Muscle of leg (tissue), 11 donors: Measurements from ENCODE around the gene UGT1A8. TPM values are rescaled to one million over a fixed set of nuclear protein-coding genes. Genes with fewer than 3 reads are reported as not detected.
A peak's percentile ranks its signal among the peaks of the same experiment; 100 is the strongest.
"Not testable (repeated sequence)": the region's sequence is repeated elsewhere in the genome, so short reads cannot be mapped to it uniquely, and the experiment has no call there.

Experiments used
- DNase-seq: peaks from one replicate; pipeline ENCODE4 v3.0.0; 2013
- H3K27ac ChIP-seq: one replicate; pipeline ENCODE4 v1.5.1; 2013; ENCODE audit warnings: mild to moderate bottlenecking, low read length, control low read depth
- H3K27me3 ChIP-seq: one replicate; pipeline ENCODE4 v1.6.1; 2013; ENCODE audit warnings: low read length; ENCODE audit not compliant: control insufficient read depth, insufficient read depth
- H3K36me3 ChIP-seq: one replicate; pipeline ENCODE4 v1.6.1; 2013; ENCODE audit warnings: low read length; ENCODE audit not compliant: control insufficient read depth, insufficient read depth
- H3K4me1 ChIP-seq: one replicate; pipeline ENCODE4 v1.6.1; 2013; ENCODE audit warnings: low read length; ENCODE audit not compliant: control insufficient read depth, insufficient read depth
- H3K4me3 ChIP-seq: one replicate; pipeline ENCODE4 v1.5.1; 2013; ENCODE audit warnings: low read length, control low read depth
- H3K9me3 ChIP-seq: replicated peaks from 2 replicates; pipeline ENCODE4 v1.6.1; 2013; ENCODE audit warnings: low read depth, low read length; ENCODE audit not compliant: control insufficient read depth
- WGBS: methylation state at CpG from one replicate; pipeline ENCODE4 v1.1.5; 2013; ENCODE audit warnings: missing lambda C conversion rate; ENCODE audit not compliant: insufficient coverage; 5-methylcytosine and 5-hydroxymethylcytosine counted together
- polyA plus RNA-seq, 8 donors: library from polyadenylated mRNA; unstranded; fragments of 120-200 nt; gene quantifications; one replicate each; pipeline versions ENCODE4 v1.2.1 to v1.2.3, GENCODE V29; 2013; ENCODE audit warnings: inconsistent platforms in 1 of 8, low replicate concordance in 1 of 8; ENCODE audit not compliant: insufficient read length in 8 of 8, insufficient read depth in 1 of 8
- total RNA-seq: library from RNA; stranded (reverse); fragments of 120-200 nt; gene quantifications from one replicate; pipeline ENCODE4 v1.2.4, GENCODE V29; 2013

Gene UGT1A8
- total and polyA plus RNA-seq, 9 donors: not detected

DNA sequence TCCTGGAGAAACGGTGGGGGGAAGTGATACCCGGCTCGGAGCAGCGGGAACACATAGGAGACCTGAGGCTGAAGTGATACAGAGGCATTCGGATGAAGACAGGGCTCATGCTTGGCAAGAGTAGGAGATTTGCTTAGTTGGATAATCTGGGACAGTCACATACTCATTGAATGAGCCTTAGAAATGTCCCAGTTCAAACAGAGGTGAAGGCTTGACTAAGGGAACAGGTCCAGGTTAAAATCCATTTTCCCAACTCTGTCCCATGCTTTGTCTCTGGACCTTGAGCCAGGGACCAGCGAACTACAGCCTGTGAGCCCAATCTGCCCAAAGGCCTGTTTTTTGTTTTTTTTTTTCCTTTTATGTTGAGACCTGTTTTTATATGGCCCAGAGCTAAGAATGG, 76.5 kb downstream of the UGT1A8 start:
- Histone ChIP-seq H3K9me3 (no peaks in the 10 kb centered on the region), H3K36me3 (no peaks in the 10 kb centered on the region), H3K27ac (no peak overlapping the region), H3K4me3 (no peak overlapping the region), H3K27me3 (peaks cover 3% of the 10 kb centered on the region), H3K4me1 (no peaks in the 10 kb centered on the region)
- no peak for DNase-seq
- WGBS: 85% methylated on average over 5 of the region's 6 CpGs

- Histone ChIP-seq H3K27ac (no peak overlapping the region), H3K4me1 (no peaks in the 10 kb centered on the region), H3K4me3 (no peak overlapping the region), H3K36me3 (no peaks in the 10 kb centered on the region), H3K27me3 (peaks cover 3% of the 10 kb centered on the region), H3K9me3 (no peaks in the 10 kb centered on the region)
- no peak for DNase-seq
- WGBS: 71% methylated on average over 4 of the region's 4 CpGs
Measured at GRCh38 chr2:233698740-233699139, 81.3 kb downstream of the UGT1A8 start.

DNA sequence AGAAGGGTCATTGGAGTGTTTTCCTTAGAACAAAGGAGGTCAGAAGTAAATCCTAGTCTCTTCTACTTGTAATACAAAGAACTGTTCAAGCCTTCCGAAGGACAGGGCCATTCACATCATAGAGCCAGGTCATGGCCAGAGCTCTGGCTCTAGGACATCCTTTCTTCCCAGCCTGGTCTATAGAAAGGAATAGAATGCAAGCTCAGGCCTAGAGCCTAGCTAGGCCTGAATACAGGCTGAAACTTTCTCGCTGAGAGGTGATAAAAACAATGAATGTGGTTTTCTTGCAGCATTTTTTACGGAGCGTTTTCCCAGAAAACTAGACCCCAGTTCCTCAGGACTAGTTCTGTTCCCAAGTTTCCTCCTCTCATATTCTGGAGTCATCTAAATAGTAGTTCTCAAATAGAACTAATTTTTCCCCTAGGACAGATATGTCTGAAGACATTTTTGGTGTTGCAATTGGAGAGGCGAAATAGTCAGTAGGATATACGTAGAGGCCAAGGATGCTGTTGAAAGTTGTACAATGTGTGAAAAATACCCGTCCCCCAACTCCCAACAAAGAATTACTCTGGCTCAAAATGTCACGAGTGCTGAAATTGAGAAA, 82.1 kb downstream of the UGT1A8 start:
- H3K4me3 ChIP-seq: no peak overlapping the region
- H3K9me3 ChIP-seq: no peaks in the 10 kb centered on the region
- H3K36me3 ChIP-seq: no peaks in the 10 kb centered on the region
- no peaks in the 10 kb centered on the region for H3K4me1 ChIP-seq
- H3K27ac ChIP-seq: no peak overlapping the region
- WGBS: no CpG with 5 or more reads among the region's 8 CpGs
- H3K27me3 ChIP-seq: peaks cover 3% of the 10 kb centered on the region
- no peak for DNase-seq

DNA sequence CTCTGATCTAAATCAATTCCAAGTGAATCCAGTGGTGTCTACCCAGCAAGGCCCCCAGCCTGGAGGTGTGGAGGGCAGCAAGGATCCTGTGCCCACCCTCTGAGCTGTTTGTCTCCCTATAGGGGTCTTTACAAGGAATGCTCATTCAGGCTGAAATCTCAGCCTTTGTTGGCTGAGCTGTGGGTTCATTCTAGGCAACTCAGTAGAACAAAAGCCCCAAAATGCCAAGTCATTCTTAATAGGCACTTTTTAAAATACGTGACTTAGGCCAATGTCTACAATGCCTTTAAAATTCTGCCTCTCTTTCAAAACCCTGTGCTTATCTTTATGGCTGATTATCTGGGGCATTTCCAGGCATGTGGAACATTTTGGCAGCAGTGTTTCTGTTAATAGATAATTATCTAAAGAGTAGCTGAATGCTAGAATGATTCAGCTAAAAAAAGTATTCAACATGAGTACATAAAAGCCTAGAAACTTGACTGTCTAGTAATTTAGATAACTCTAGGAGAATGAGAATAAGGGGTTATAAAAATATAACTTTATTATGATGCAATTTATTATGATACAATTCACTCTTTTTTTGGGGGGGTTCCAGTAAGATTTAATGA, 82.7 kb downstream of the UGT1A8 start:
- no CpG with 5 or more reads among the region's 1 CpG for WGBS
- Histone ChIP-seq H3K36me3 (no peaks in the 10 kb centered on the region), H3K27me3 (peaks cover 3% of the 10 kb centered on the region), H3K27ac (no peak overlapping the region), H3K4me3 (no peak overlapping the region), H3K4me1 (no peaks in the 10 kb centered on the region), H3K9me3 (no peaks in the 10 kb centered on the region)
- peak; percentile 7 for DNase-seq

DNA sequence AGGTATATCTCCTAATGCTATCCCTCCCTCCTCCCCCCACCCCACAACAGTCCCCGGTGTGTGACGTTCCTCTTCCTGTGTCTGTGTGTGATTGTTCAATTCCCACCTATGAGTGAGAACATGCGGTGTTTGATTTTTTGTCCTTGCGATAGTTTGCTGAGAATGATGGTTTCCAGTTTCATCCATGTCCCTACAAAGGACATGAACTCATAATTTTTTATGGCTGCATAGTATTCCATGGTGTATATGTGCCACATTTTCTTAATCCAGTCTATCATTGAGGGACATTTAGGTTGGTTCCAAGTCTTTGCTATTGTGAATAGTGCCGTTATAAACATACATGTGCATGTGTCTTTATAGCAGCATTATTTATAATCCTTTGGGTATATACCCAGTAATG, 83.4 kb downstream of the UGT1A8 start:
- WGBS: no CpG with 5 or more reads among the region's 5 CpGs
- H3K4me1 ChIP-seq, H3K36me3 ChIP-seq, H3K4me3 ChIP-seq, H3K27me3 ChIP-seq, DNase-seq, H3K9me3 ChIP-seq, H3K27ac ChIP-seq: not testable (repeated sequence)

DNA sequence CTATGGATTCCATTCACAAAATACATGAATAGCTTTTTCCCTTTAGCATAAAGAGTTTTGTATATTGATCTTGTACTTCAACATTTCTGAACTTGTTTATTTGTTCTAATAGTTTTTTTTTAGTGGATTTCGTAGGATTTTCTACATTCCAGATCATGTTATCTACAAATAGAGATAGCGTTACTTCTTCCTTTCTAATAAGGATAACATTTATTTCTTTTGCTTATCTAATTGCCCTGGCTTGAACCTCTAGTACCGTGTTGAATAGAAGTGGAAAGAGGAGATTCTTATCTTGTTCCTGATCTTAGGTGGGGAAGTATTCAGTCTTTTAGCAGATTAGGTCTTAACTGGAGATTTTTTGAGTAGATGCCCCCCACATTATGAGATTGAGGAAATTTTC, 84.8 kb downstream of the UGT1A8 start:
- no peak overlapping the region for H3K27ac ChIP-seq
- H3K4me1 ChIP-seq: peaks cover 3% of the 10 kb centered on the region
- H3K36me3 ChIP-seq: no peaks in the 10 kb centered on the region
- peaks cover 3% of the 10 kb centered on the region for H3K27me3 ChIP-seq
- H3K9me3 ChIP-seq: no peaks in the 10 kb centered on the region
- no peak for DNase-seq
- no CpG with 5 or more reads among the region's 3 CpGs for whole genome bisulfite sequencing
- H3K4me3 ChIP-seq: no peak overlapping the region

DNA sequence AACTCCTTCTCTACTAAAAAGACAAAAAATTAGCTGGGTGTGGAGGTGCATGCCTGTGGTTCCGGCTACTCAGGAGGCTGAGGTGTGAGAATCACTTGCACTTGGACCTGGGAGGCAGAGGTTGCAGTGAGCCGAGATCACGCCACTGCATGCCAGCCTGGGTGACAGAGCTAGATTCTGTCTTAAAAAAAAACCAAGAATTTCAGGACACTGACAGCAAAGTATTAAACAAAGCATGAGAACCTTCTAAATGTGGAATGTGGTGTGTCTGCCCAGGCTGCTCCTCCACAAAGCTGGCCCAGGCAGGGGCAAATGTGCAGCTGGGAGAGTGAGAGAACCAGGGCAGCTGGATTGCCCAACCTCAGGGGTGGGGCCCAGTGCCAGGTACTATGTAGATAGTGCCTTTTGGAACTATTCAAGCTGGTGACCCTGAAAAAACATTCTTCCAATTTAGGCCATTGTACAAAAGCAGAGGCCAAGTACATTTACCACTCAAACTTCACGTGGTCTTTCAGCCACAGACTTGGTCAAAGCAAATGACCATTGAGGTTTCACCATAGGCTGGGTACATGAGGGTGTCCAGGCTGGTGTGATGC, 88.6 kb downstream of the UGT1A8 start:
- WGBS: 40% methylated on average over 3 of the region's 4 CpGs
- H3K36me3 ChIP-seq: no peaks in the 10 kb centered on the region
- H3K4me3 ChIP-seq: no peak overlapping the region
- peak; percentile 4 for DNase-seq
- H3K9me3 ChIP-seq: no peaks in the 10 kb centered on the region
- no peak overlapping the region for H3K27ac ChIP-seq
- no peaks in the 10 kb centered on the region for H3K27me3 ChIP-seq
- peaks cover 3% of the 10 kb centered on the region for H3K4me1 ChIP-seq

- no peak for DNase-seq
- no CpG with 5 or more reads among the region's 1 CpG for WGBS
- Histone ChIP-seq H3K4me3 (no peak overlapping the region), H3K36me3 (no peaks in the 10 kb centered on the region), H3K4me1 (peaks cover 3% of the 10 kb centered on the region), H3K27me3 (no peaks in the 10 kb centered on the region), H3K9me3 (no peaks in the 10 kb centered on the region), H3K27ac (no peak overlapping the region)
Measured at GRCh38 chr2:233706720-233707119, 89.3 kb downstream of the UGT1A8 start.

- no peaks in the 10 kb centered on the region for H3K9me3 ChIP-seq
- H3K27me3 ChIP-seq: no peaks in the 10 kb centered on the region
- WGBS: 90% methylated on average over 2 of the region's 10 CpGs
- no peak overlapping the region for H3K4me3 ChIP-seq
- peaks cover 3% of the 10 kb centered on the region for H3K4me1 ChIP-seq
- DNase-seq: no peak
- no peaks in the 10 kb centered on the region for H3K36me3 ChIP-seq
- H3K27ac ChIP-seq: no peak overlapping the region
Measured at GRCh38 chr2:233707940-233708644, 90.7 kb downstream of the UGT1A8 start.

DNA sequence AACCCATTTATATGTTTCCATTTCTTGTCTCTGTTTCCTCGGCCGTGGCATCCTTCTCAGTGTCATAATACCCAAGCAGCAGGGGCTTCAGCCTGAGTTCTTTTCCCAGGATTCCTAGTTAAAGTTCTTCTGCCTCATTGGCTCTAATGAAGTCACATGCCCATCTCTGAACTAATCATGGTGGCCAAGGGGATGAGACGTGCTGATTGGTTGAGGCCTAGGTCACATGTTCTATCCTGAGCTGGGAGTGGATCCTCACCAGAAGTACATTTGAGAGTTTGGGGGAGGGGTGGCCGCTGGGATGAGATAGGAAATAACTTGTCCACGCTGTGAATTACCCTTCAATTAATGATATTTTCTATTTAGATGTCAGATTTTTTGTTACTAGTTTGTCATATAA, 91.5 kb downstream of the UGT1A8 start:
- H3K4me3 ChIP-seq: no peak overlapping the region
- H3K27ac ChIP-seq: no peak overlapping the region
- no peak for DNase-seq
- H3K4me1 ChIP-seq: peaks cover 3% of the 10 kb centered on the region
- H3K36me3 ChIP-seq: no peaks in the 10 kb centered on the region
- no peaks in the 10 kb centered on the region for H3K9me3 ChIP-seq
- H3K27me3 ChIP-seq: no peaks in the 10 kb centered on the region
- 80% methylated on average over 3 of the region's 5 CpGs for WGBS
